Common myeloid progenitor, CD34-positive (primary cell): Measurements from ENCODE around the gene RCSD1.

ENCODE experiments used
- CTCF ChIA-PET: fragments of 350-600 bp; sonication (Branson Sonifier 250); formaldehyde crosslinking; loops from one replicate; lab custom pipeline; 2021; ENCODE audit warnings: antibody characterized with exemption; lab: Charles Lee
- POLR2A ChIA-PET: fragments of 350-600 bp; sonication (Branson Sonifier 250); formaldehyde crosslinking; loops from one replicate; lab custom pipeline; 2021; ENCODE audit warnings: antibody characterized with exemption; lab: Charles Lee
- DNase-seq, 3 donors: peaks; one replicate each; pipeline versions ENCODE4 v3.0.0 to v3.0.0-alpha.2; 2013
- H3K27ac ChIP-seq, 2 experiments: 1 replicate in 1 of 2; 2 replicates in 1 of 2; pipeline ENCODE4 v1.7.0; 2013; ENCODE audit warnings: inconsistent platforms in 2 of 2, low read length in 2 of 2, mild to moderate bottlenecking in 2 of 2, low read depth in 1 of 2, moderate library complexity in 1 of 2; ENCODE audit not compliant: severe bottlenecking in 2 of 2, insufficient read depth in 1 of 2, poor library complexity in 1 of 2
- H3K27me3 ChIP-seq, 5 experiments: replicated peaks in 2 of 5; 1 replicate in 3 of 5; 2 replicates in 2 of 5; pipeline versions ENCODE4 v1.6.1 to v1.7.0; 2013; ENCODE audit warnings: low read length in 4 of 5, mild to moderate bottlenecking in 2 of 5, moderate library complexity in 2 of 5, inconsistent platforms in 1 of 5; ENCODE audit not compliant: insufficient read depth in 5 of 5, control insufficient read depth in 4 of 5
- H3K36me3 ChIP-seq, 4 experiments: 1 replicate in 2 of 4; 2 replicates in 2 of 4; pipeline versions ENCODE4 v1.6.1 to v1.7.0; 2013; ENCODE audit warnings: low read length in 3 of 4, control low read depth in 1 of 4, mild to moderate bottlenecking in 1 of 4; ENCODE audit not compliant: control insufficient read depth in 4 of 4, insufficient read depth in 4 of 4
- H3K4me1 ChIP-seq, 4 experiments: 1 replicate in 3 of 4; 2 replicates in 1 of 4; pipeline versions ENCODE4 v1.6.1 to v1.7.1; 2013; ENCODE audit warnings: low read length in 3 of 4, mild to moderate bottlenecking in 3 of 4, control low read depth in 1 of 4, inconsistent platforms in 1 of 4, moderate library complexity in 1 of 4; ENCODE audit not compliant: control insufficient read depth in 4 of 4, insufficient read depth in 4 of 4; ENCODE audit errors: control extremely low read depth in 1 of 4
- H3K4me3 ChIP-seq, 7 experiments: 1 replicate in 4 of 7; 2 replicates in 3 of 7; pipeline versions ENCODE4 v1.5.1 to v1.7.0; 2013; ENCODE audit warnings: mild to moderate bottlenecking in 7 of 7, low read length in 6 of 7, moderate library complexity in 6 of 7, inconsistent platforms in 2 of 7, low read depth in 2 of 7, control low read depth in 1 of 7; ENCODE audit not compliant: insufficient read depth in 4 of 7, control insufficient read depth in 1 of 7; ENCODE audit errors: extremely low read depth in 1 of 7
- H3K9me3 ChIP-seq, 5 experiments: 1 replicate in 4 of 5; 2 replicates in 1 of 5; pipeline versions ENCODE4 v1.6.1 to v1.7.1; 2013; ENCODE audit warnings: low read length in 4 of 5, mild to moderate bottlenecking in 2 of 5, inconsistent platforms in 1 of 5, low read depth in 1 of 5, moderate library complexity in 1 of 5; ENCODE audit not compliant: control insufficient read depth in 4 of 5, insufficient read depth in 2 of 5; ENCODE audit errors: control extremely low read depth in 1 of 5
- WGBS: methylation state at CpG from one replicate; pipeline ENCODE4 v1.1.5; 2013; ENCODE audit not compliant: insufficient coverage; 5-methylcytosine and 5-hydroxymethylcytosine counted together

Gene RCSD1

DNA sequence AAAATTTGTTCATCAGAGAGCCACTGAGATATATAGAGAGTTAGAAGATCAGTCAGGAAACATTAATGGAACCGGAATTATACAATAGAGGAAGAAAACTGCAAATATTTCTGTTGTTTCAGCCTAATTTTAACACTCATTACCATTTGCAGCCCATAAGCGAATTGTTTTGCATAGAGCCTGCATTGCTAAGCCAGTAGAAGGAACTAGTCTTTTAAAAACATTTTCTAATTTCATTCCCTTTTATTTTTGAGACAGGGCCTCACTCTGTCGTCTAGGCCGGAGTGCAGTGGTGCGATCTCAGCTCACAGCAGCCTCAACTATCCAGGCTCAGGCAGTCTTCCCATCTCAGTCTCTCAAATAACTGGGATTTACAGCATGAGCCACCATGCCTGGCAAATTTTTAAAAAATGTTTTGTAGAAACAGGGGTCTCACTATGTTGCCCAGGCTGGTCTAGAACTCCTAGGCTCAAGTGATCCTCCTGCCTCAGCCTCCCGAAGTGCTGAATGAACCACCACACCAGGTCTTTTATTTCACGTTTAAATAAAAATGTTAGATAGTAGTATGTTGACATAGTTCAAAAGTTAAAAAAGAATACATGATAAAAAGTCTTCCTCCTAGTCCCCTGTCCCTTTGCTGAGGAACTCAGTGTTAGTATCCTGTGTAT, 117.1 kb downstream of the RCSD1 start:
- POLR2A ChIA-PET, result no interaction called here
- 97% methylated on average over 4 of the region's 7 CpGs for WGBS
- H3K36me3 ChIP-seq, result no peaks in the 10 kb centered on the region
- H3K9me3 ChIP-seq, result no peaks in the 10 kb centered on the region
- CTCF ChIA-PET, result no interaction called here
- peaks cover 0 to 8% (median 0%) of the 10 kb centered on the region in 4 experiments for H3K4me1 ChIP-seq
- H3K27me3 ChIP-seq, result no peaks in the 10 kb centered on the region
- no peak for DNase-seq
- H3K27ac ChIP-seq, result no peak overlapping the region
- H3K4me3 ChIP-seq, result no peak overlapping the region

DNA sequence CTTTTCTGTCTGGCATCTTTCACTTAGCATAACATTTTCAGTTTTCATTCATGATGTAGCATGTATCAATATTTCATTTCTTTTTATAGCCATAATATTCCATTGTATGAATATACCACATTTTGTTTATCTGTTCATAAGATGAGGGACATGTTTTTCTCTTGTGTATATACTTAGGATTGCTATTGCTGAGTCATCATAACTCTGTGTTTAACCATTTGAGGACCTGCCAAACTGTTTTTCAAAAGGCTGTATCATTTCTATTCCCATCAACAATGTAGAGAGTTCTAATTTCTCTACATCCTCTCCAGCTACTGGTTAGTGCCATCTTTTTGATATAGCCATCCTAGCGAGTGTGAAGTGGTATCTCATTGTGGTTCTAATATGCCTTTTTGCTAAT, 118.0 kb downstream of the RCSD1 start:
- H3K4me1 ChIP-seq, result peaks cover 2 to 16% (median 8%) of the 10 kb centered on the region in 4 experiments
- no peaks in the 10 kb centered on the region for H3K36me3 ChIP-seq
- H3K27ac ChIP-seq, result no peak overlapping the region
- no peaks in the 10 kb centered on the region for H3K27me3 ChIP-seq
- peak in 2 of 3 donors; percentile 26 to 52 for DNase-seq
- no CpG with 5 or more reads among the region's 1 CpG for WGBS
- H3K4me3 ChIP-seq, result no peak overlapping the region
- ChIA-PET POLR2A (no interaction called here), CTCF (interaction anchor here (0.9 kb wide), 1 partner anchor 49 kb away, joined by 3 read pairs; no protein-coding TSS in a partner anchor)
- no peaks in the 10 kb centered on the region for H3K9me3 ChIP-seq

DNA sequence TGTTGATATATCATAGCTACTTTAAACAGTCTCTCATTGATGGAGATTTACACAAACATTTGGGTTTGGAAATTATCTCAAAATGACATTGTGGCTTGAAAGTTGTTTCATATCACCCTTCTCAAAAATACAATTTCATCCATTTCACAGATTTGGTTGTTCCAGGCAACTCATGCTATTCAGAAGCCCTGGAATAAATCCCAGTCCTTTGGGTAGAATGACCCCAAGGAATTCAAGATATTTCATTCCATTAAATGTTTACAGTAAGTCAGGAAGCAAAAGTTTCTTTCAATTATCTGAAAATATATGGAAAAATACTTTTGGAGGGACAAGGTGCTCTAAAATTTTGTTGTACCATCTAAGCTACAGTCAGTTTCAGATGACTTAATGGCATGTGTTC, 118.9 kb downstream of the RCSD1 start:
- ChIA-PET POLR2A (no interaction called here), CTCF (interaction anchor here (0.9 to 2.1 kb wide), 2 partner anchors 34 to 48 kb away, joined by 3 to 6 read pairs; no protein-coding TSS in a partner anchor)
- no peak for DNase-seq
- Histone ChIP-seq H3K4me1 (peaks cover 2 to 23% (median 14%) of the 10 kb centered on the region in 4 experiments), H3K36me3 (no peaks in the 10 kb centered on the region), H3K9me3 (no peaks in the 10 kb centered on the region), H3K4me3 (no peak overlapping the region), H3K27me3 (no peaks in the 10 kb centered on the region), H3K27ac (no peak overlapping the region)

DNA sequence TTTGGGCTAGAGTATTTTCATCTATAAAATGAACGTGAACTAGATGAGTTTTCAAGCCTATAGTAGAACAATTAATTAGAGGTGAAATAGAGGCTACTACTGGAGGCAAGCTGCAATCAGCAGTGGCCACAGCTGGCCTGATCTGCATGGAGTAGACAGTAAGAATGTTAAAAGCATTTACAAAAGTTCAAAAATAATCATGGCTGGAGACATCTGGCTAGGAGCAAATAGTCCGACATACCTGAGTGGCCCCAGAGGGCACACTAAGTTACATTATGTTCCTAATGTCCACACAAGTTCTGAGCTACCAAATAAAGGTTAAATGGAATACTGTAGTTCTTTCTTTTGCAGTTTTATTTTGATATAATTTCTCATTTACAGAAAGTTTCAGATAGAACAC, 119.7 kb downstream of the RCSD1 start:
- H3K36me3 ChIP-seq, result no peaks in the 10 kb centered on the region
- peaks cover 2 to 25% (median 14%) of the 10 kb centered on the region in 4 experiments for H3K4me1 ChIP-seq
- no peak for DNase-seq
- CTCF ChIA-PET, result interaction anchor here (1.4 to 2.1 kb wide), 2 partner anchors 10 to 35 kb away, joined by 4 to 6 read pairs; no protein-coding TSS in a partner anchor
- H3K9me3 ChIP-seq, result no peaks in the 10 kb centered on the region
- no CpG with 5 or more reads among the region's 2 CpGs for WGBS
- no peak overlapping the region for H3K4me3 ChIP-seq
- H3K27me3 ChIP-seq, result no peaks in the 10 kb centered on the region
- no peak overlapping the region for H3K27ac ChIP-seq
- POLR2A ChIA-PET, result interaction anchor here (1.2 kb wide), 1 partner anchor 12 kb away, joined by 4 read pairs; no protein-coding TSS in a partner anchor

DNA sequence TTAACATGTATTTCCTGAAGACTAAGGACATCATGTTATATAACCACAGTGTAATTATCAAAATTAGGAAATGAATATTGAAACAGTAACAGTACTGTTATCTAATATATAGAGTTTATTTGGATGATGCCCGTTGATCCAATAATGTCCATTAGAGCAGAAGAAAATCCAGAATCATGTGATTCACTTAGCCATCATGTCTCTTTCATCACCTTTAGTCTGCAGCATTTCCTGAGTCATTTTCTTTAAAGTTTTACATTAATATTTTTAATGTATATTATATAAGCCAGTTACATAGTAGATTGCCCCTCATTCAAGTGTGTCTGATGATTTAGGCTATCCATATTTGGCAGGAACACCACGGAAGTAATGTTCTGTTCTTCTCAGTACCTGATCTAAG, 120.6 kb downstream of the RCSD1 start:
- Histone ChIP-seq H3K27me3 (no peaks in the 10 kb centered on the region), H3K9me3 (no peaks in the 10 kb centered on the region), H3K27ac (no peak overlapping the region), H3K4me3 (no peak overlapping the region), H3K4me1 (peaks cover 2 to 25% (median 14%) of the 10 kb centered on the region in 4 experiments), H3K36me3 (no peaks in the 10 kb centered on the region)
- no CpG with 5 or more reads among the region's 2 CpGs for WGBS
- no peak for DNase-seq
- ChIA-PET POLR2A (no interaction called here), CTCF (interaction anchor here (1.4 kb wide), 1 partner anchor 11 kb away, joined by 4 read pairs; no protein-coding TSS in a partner anchor)

DNA sequence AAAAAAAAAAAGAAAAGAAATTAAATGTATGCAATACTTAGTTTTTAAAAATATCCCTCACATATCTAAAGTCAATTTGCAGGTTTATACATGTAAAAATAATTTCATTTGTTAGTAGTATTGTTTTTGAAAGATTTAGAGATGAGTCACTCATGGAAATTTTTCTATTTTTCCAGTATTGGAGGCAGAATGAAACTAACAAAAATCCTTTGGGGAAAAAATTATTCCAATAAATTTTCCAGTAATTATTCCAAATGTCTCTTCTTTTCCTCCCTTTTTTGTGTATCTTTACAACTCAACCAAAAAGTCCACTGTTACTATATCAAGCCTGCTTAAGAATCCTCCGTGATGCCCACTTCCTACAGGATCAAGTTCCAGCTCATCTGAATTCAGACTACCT, 121.6 kb downstream of the RCSD1 start:
- 100% methylated on average over 1 of the region's 1 CpG for WGBS
- ChIA-PET CTCF (no interaction called here), POLR2A (no interaction called here)
- Histone ChIP-seq H3K4me1 (peaks cover 2 to 26% (median 14%) of the 10 kb centered on the region in 4 experiments), H3K27me3 (no peaks in the 10 kb centered on the region), H3K27ac (no peak overlapping the region), H3K4me3 (no peak overlapping the region), H3K36me3 (no peaks in the 10 kb centered on the region), H3K9me3 (no peaks in the 10 kb centered on the region)
- no peak for DNase-seq

DNA sequence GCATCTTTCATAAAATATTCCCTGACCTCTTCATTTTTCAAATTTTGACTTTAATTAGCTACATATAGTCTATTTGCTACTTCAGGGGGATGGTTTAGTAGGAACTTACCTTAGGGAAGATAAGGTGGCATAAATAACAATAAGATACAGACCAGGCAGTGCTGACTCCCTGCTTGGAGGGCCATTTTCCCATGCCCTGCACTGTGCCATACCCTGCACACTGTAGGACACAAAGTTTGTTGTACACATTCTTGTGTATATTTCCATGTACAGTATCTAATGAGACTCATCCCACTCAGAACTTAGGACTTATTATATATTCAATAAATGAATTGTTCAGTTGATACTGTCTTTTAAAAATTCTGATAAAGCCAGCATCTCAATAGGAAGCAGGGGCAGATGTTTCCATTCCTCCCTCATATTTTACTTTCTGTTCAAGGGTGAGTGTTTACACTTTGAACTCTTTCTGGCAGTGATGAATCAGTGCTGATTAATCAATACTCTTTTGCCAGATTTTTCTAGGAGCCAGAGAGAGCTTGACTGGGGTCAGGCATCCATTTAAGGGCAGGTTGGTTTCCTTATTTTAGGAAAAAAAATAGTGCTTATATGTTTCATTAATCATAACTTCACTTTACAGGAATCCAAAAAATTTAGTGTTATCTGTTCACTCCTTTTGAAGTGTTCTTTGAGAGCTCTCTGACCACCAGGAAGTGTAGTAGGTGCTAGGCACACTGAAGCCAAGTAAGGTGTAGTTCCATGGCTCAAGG, 122.4 kb downstream of the RCSD1 start:
- CTCF ChIA-PET, result interaction anchor here (0.6 to 1.5 kb wide), 4 partner anchors 10 to 39 kb away, joined by 3 to 5 read pairs (median 3); no protein-coding TSS in a partner anchor
- Histone ChIP-seq H3K9me3 (no peaks in the 10 kb centered on the region), H3K4me1 (peaks cover 2 to 32% (median 18%) of the 10 kb centered on the region in 4 experiments), H3K27ac (peak overlapping the region; percentile 13 to 36), H3K4me3 (peak overlapping the region in 1 of 7 experiments; percentile 30), H3K36me3 (no peaks in the 10 kb centered on the region), H3K27me3 (no peaks in the 10 kb centered on the region)
- no peak for DNase-seq
- POLR2A ChIA-PET, result no interaction called here
